T-cell (primary cell): Measurements from ENCODE around the gene NRM. TPM values are rescaled to one million over a fixed set of nuclear protein-coding genes. Genes with fewer than 3 reads are reported as not detected.

Source experiments
- ATAC-seq, 4 experiments: fragments of 200-7000 bp in 3 of 4; fragments of 150-1000 bp in 1 of 4; cut with Tn5 transposase; replicated peaks in 1 of 4; 1 replicate in 3 of 4; 2 replicates in 1 of 4; pipeline ENCODE4 v1.10.0; 2021; ENCODE audit warnings: moderate library complexity in 3 of 4, mild to moderate bottlenecking in 2 of 4, moderate number of reproducible peaks in 1 of 4
- CTCF ChIA-PET, 2 donors: fragments of 300-600 bp; sonication (Branson Sonifier 250); formaldehyde crosslinking; loops; one replicate each; lab custom pipeline; 2022; ENCODE audit warnings: antibody characterized with exemption in 2 of 2; lab: Charles Lee
- POLR2A ChIA-PET, 2 donors: fragments of 300-600 bp; sonication (Branson Sonifier 250); formaldehyde crosslinking; loops; one replicate each; lab custom pipeline; 2022; ENCODE audit warnings: antibody characterized with exemption in 2 of 2; lab: Charles Lee
- DNase-seq, 35 experiments: peaks; one replicate each; pipeline versions ENCODE4 v3.0.0 to v3.0.0-alpha.2; 2013 to 2023
- H3K27ac ChIP-seq: one replicate; pipeline ENCODE4 v1.5.1; 2013; ENCODE audit warnings: low read length
- H3K27me3 ChIP-seq, 2 experiments: replicated peaks in 1 of 2; 1 replicate in 1 of 2; 2 replicates in 1 of 2; pipeline versions ENCODE4 v1.6.1 to v1.7.0; 2013; ENCODE audit warnings: low read length in 1 of 2, mixed read lengths in 1 of 2; ENCODE audit not compliant: control insufficient read depth in 2 of 2, insufficient read depth in 2 of 2; ENCODE audit errors: extremely low read depth in 1 of 2
- H3K36me3 ChIP-seq, 2 donors: 1 replicate in 1 of 2; 2 replicates in 1 of 2; pipeline versions ENCODE4 v1.6.1 to v1.7.0; 2013; ENCODE audit warnings: low read length in 1 of 2; ENCODE audit not compliant: control insufficient read depth in 2 of 2, insufficient read depth in 1 of 2; ENCODE audit errors: extremely low read depth in 1 of 2
- H3K4me1 ChIP-seq, 2 experiments: 1 replicate in 1 of 2; 2 replicates in 1 of 2; pipeline versions ENCODE4 v1.6.1 to v1.7.0; 2013; ENCODE audit warnings: low read length in 2 of 2, mixed read lengths in 1 of 2; ENCODE audit not compliant: insufficient read depth in 2 of 2, control insufficient read depth in 1 of 2; ENCODE audit errors: extremely low read depth in 1 of 2
- H3K4me3 ChIP-seq, 2 donors: 1 replicate in 1 of 2; 2 replicates in 1 of 2; pipeline versions ENCODE4 v1.5.1 to v1.7.0; 2013; ENCODE audit warnings: mild to moderate bottlenecking in 2 of 2, low read length in 1 of 2, moderate library complexity in 1 of 2; ENCODE audit not compliant: control insufficient read depth in 1 of 2; ENCODE audit errors: extremely low read depth in 1 of 2
- H3K9me3 ChIP-seq: 2 replicates; pipeline ENCODE4 v1.7.0; 2013
- H3K27ac Mint-ChIP-seq, 2 donors: one replicate each; pipeline ENCODE4 v1.8.0; 2020 to 2021; ENCODE audit warnings: mild to moderate bottlenecking in 2 of 2, mixed read lengths in 2 of 2
- H3K27me3 Mint-ChIP-seq, 2 donors: one replicate each; pipeline ENCODE4 v1.8.0; 2021 to 2022; ENCODE audit warnings: mixed read lengths in 2 of 2
- H3K36me3 Mint-ChIP-seq: one replicate; pipeline ENCODE4 v1.8.0; 2021; ENCODE audit warnings: mixed read lengths
- H3K4me1 Mint-ChIP-seq, 3 donors: one replicate each; pipeline ENCODE4 v1.8.0; 2020 to 2022; ENCODE audit warnings: mixed read lengths in 3 of 3, mild to moderate bottlenecking in 1 of 3
- H3K4me3 Mint-ChIP-seq, 3 donors: one replicate each; pipeline ENCODE4 v1.8.0; 2020 to 2022; ENCODE audit warnings: mild to moderate bottlenecking in 3 of 3, mixed read lengths in 3 of 3, moderate library complexity in 3 of 3
- H3K9me3 Mint-ChIP-seq, 3 donors: one replicate each; pipeline ENCODE4 v1.8.0; 2020 to 2022; ENCODE audit warnings: mixed read lengths in 3 of 3
- WGBS: methylation state at CpG from one replicate; pipeline ENCODE4 v1.1.5; 2013; ENCODE audit warnings: missing lambda C conversion rate; ENCODE audit not compliant: insufficient coverage; 5-methylcytosine and 5-hydroxymethylcytosine counted together
- total RNA-seq, 35 experiments: library from RNA in 6 of 35; stranded (reverse) in 6 of 35; fragments of 120-200 nt in 1 of 35; gene quantifications; one replicate each; pipeline versions ENCODE4 v1.2.1 to v1.2.4 and lab custom pipeline; 2013 to 2026

The NRM gene
- total RNA-seq, 5 donors from 2014 or later (not counting 1 experiment from before 2014, with no cell fraction given): 4.2 to 6.9 (median 5.5) TPM

DNA sequence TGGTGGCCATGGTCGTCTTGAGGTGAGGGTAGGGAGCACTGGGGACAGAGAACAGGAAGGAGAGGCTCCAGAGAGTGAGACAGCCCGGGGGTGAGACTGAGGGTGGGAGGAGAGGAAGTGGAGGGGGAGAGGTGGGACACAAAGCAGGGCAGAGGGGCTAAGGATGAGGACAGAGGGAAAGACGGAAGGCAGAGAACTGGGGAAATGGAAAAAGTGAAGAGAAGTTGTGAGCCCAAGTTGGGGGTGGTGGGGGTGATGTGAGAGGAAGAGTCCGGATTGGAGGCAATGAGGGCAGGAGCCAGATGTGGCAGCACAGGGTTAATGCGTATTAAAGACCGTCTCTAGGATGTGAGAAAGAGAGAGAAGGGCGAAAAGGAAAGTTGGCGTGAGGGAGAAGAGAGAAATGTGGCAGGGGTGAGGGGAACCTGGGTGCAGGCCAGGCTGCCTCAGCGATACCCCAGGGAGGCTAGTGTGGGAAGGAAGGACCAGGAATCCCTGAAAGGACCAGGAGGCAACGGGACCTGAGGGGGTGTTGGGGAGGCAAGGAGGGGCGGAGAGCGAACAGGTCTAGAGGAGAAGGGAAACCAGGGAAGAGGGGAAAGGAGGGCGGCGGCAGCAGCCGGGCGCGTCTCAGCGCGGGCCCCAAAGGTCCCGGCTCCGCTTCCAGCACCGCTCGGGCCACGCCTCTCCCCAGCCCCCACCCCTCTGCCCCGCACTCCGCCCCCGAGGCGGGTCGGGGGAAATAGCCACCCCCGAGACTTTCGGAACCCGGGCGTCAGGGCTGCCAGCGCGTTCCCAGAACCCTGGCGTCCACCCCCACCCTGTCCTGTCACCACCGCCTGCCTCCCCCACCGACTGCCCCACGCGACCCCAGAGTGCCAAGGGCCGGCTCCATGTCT, 4.5 kb downstream of the NRM start, which contains the start of gene PPP1R18:
PPP1R18 (minus strand) TSS at position 637 of the 899 bp plus-strand sequence; CDS start at position 10, 627 bp downstream.
- Histone ChIP-seq H3K4me1 (peaks cover 21 to 49% of the 10 kb centered on the region in 2 experiments), H3K27me3 (no peaks in the 10 kb centered on the region), H3K9me3 (no peaks in the 10 kb centered on the region), H3K36me3 (peaks cover 0 to 5% of the 10 kb centered on the region in 2 donors), H3K4me3 (peak within 1 kb of the TSS; percentile 92 to 97), H3K27ac (peak within 1 kb of the TSS; percentile 87)
- ChIA-PET POLR2A (no interaction called here), CTCF (interaction anchor here in 1 of 2 donors (12.3 kb wide), 1 partner anchor 35 kb away, joined by 254 read pairs; the partner anchor contains the start of genes MDC1 and TUBB)
- WGBS: 1% methylated on average over 29 of the region's 41 CpGs
- ATAC-seq (peak; percentile 43 to 65 (median 46)), DNase-seq (peak; percentile 63 to 86 (median 77))
- Mint-ChIP-seq H3K4me3 (peak within 1 kb of the TSS; percentile 92 to 97 (median 96)), H3K27me3 (no peaks in the 10 kb centered on the region), H3K9me3 (no peaks in the 10 kb centered on the region), H3K4me1 (peaks cover 46 to 73% (median 47%) of the 10 kb centered on the region in 3 donors), H3K36me3 (peaks cover 13% of the 10 kb centered on the region), H3K27ac (peak within 1 kb of the TSS; percentile 94 to 98)

GRCh38 chr6:30685157-30686008, 5.4 kb downstream of the NRM start:
- Histone ChIP-seq H3K9me3 (no peaks in the 10 kb centered on the region), H3K27me3 (no peaks in the 10 kb centered on the region), H3K4me3 (peak overlapping the region; percentile 92 to 97), H3K27ac (peak overlapping the region; percentile 30), H3K4me1 (peaks cover 22 to 50% of the 10 kb centered on the region in 2 experiments), H3K36me3 (peaks cover 0 to 10% of the 10 kb centered on the region in 2 donors)
- peaks cover 45 to 73% (median 47%) of the 10 kb centered on the region in 3 donors for H3K4me1 Mint-ChIP-seq
- peak overlapping the region; percentile 94 to 98 for H3K27ac Mint-ChIP-seq
- WGBS: 2% methylated on average over 29 of the region's 29 CpGs
- DNase-seq: peak in 3 of 35 experiments; percentile 21 to 46 (median 26)
- no peaks in the 10 kb centered on the region for H3K9me3 Mint-ChIP-seq
- H3K27me3 Mint-ChIP-seq: no peaks in the 10 kb centered on the region
- H3K4me3 Mint-ChIP-seq: peak overlapping the region; percentile 92 to 97 (median 96)
- ChIA-PET CTCF (interaction anchor here (0.8 to 12.3 kb wide), 2 partner anchors 33 to 36 kb away, joined by 4 to 254 read pairs; partner anchors contain the start of genes MDC1 (in 1 of the 2) and TUBB (in 1 of the 2)), POLR2A (interaction anchor here in 1 of 2 donors (0.6 kb wide), 1 partner anchor 17 kb away, joined by 7 read pairs; no protein-coding TSS in a partner anchor)
- ATAC-seq: no peak
- peaks cover 18% of the 10 kb centered on the region for H3K36me3 Mint-ChIP-seq

DNA sequence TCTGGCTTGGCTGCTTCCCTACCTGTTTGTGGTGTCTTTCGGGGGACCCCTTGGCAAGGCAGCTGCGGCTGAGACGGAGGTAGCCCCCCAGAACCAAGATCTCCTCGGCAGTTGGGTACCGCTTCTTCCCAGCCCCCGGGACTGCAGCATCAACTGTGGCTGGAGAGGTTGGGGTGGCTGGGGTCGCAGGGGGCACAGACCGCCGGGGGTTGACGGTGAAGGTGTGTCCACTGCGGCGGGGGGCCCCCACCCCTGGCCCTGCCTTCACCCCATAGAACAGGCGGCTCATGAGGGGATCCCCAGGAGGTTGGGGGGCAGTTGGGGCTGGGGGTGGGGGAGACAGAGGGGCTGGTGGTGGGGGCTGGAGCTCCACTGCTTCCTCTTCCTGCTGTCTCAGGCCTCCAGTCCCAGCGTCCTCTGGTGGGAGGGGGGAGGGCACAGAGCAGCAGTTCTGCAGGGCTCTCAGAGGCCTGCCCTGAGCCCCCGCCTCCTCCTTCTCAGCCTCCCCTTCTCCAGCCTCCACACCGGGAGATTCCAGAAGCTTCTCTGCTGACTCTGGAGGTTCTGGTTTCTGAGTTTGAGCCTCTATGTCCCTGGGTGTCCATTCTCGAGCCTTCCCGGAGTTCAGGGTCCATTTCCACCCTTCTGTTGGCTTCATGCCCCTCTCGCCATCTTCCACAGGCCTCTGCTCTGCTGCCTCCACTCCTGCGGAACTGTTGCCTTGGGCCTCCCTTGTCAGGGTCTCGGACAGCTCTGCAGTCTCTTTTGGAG, 6.2 kb downstream of the NRM start:
- no peak for ATAC-seq
- peaks cover 21 to 50% of the 10 kb centered on the region in 2 experiments for H3K4me1 ChIP-seq
- peaks cover 45 to 73% (median 47%) of the 10 kb centered on the region in 3 donors for H3K4me1 Mint-ChIP-seq
- H3K4me3 ChIP-seq: peak overlapping the region; percentile 92 to 100
- H3K27me3 ChIP-seq: no peaks in the 10 kb centered on the region
- peak overlapping the region; percentile 92 to 97 (median 96) for H3K4me3 Mint-ChIP-seq
- no peaks in the 10 kb centered on the region for H3K9me3 ChIP-seq
- no peaks in the 10 kb centered on the region for H3K27me3 Mint-ChIP-seq
- peaks cover 0 to 18% of the 10 kb centered on the region in 2 donors for H3K36me3 ChIP-seq
- peaks cover 26% of the 10 kb centered on the region for H3K36me3 Mint-ChIP-seq
- H3K27ac Mint-ChIP-seq: peak overlapping the region; percentile 94 to 98
- ChIA-PET CTCF (interaction anchor here in 1 of 2 donors (12.3 kb wide), 1 partner anchor 37 kb away, joined by 254 read pairs; the partner anchor contains the start of genes MDC1 and TUBB), POLR2A (no interaction called here)
- DNase-seq: peak in 22 of 35 experiments; percentile 21 to 67 (median 36)
- no peaks in the 10 kb centered on the region for H3K9me3 Mint-ChIP-seq
- 0% methylated on average over 10 of the region's 21 CpGs for WGBS
- peak overlapping the region; percentile 81 for H3K27ac ChIP-seq

DNA sequence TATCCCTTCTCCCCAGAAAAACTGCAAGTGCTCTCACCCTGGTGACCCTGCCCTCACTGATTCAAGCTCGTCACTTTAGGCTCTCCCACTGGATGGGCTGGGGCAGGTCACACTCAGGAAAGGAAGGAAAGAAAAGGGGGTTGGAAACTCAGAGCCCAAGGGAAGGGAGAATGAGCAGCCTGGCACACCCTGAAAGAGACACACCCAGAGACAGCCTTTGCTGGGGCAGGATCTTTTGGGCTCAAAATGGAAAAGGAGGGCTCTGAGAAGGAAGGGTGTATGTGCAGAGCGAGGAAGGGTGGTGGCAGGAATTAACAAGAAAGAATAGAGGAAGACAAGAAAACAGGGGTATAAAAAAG, 6.8 kb downstream of the NRM start:
- H3K4me1 Mint-ChIP-seq: peaks cover 44 to 73% (median 47%) of the 10 kb centered on the region in 3 donors
- peaks cover 31% of the 10 kb centered on the region for H3K36me3 Mint-ChIP-seq
- H3K27ac Mint-ChIP-seq: peak overlapping the region; percentile 94 to 96
- peak in 1 of 35 experiments; percentile 13 for DNase-seq
- peaks cover 0 to 22% of the 10 kb centered on the region in 2 donors for H3K36me3 ChIP-seq
- H3K9me3 Mint-ChIP-seq: no peaks in the 10 kb centered on the region
- H3K27ac ChIP-seq: peak overlapping the region; percentile 81
- no peaks in the 10 kb centered on the region for H3K27me3 ChIP-seq
- no peaks in the 10 kb centered on the region for H3K27me3 Mint-ChIP-seq
- ChIA-PET CTCF (interaction anchor here in 1 of 2 donors (12.3 kb wide), 1 partner anchor 37 kb away, joined by 254 read pairs; the partner anchor contains the start of genes MDC1 and TUBB), POLR2A (no interaction called here)
- H3K4me3 Mint-ChIP-seq: peak overlapping the region; percentile 92 to 97 (median 96)
- peaks cover 20 to 50% of the 10 kb centered on the region in 2 experiments for H3K4me1 ChIP-seq
- WGBS: 0% methylated on average over 1 of the region's 2 CpGs
- peak overlapping the region; percentile 92 to 100 for H3K4me3 ChIP-seq
- H3K9me3 ChIP-seq: no peaks in the 10 kb centered on the region
- no peak for ATAC-seq

- Mint-ChIP-seq H3K4me1 (peaks cover 44 to 72% (median 46%) of the 10 kb centered on the region in 3 donors), H3K9me3 (no peaks in the 10 kb centered on the region), H3K27me3 (no peaks in the 10 kb centered on the region), H3K4me3 (peak overlapping the region; percentile 92 to 97 (median 96)), H3K27ac (peak overlapping the region; percentile 94 to 96), H3K36me3 (peaks cover 34% of the 10 kb centered on the region)
- Histone ChIP-seq H3K27ac (peak overlapping the region; percentile 81), H3K36me3 (peaks cover 0 to 28% of the 10 kb centered on the region in 2 donors), H3K4me1 (peaks cover 20 to 50% of the 10 kb centered on the region in 2 experiments), H3K9me3 (no peaks in the 10 kb centered on the region), H3K27me3 (no peaks in the 10 kb centered on the region), H3K4me3 (peak overlapping the region; percentile 92 to 100)
- ChIA-PET POLR2A (interaction anchor here in 1 of 2 donors (1.9 kb wide), 1 partner anchor 39 kb away, joined by 9 read pairs; no protein-coding TSS in a partner anchor), CTCF (interaction anchor here in 1 of 2 donors (12.3 kb wide), 1 partner anchor 38 kb away, joined by 254 read pairs; the partner anchor contains the start of genes MDC1 and TUBB)
- 0% methylated on average over 5 of the region's 7 CpGs for WGBS
- no peak for ATAC-seq
- DNase-seq: peak in 2 of 35 experiments; percentile 15 to 23
These were observed 7.4 kb downstream of the NRM start for GRCh38 chr6:30683183-30683979.
